NCI-H187 treated with DMSO at 0.1 percent for 48 hours (cell line): ENCODE data around the gene NFYA.
"Not testable (repeated sequence)": the region's sequence is repeated elsewhere in the genome, so short reads cannot be mapped to it uniquely, and the experiment has no call there.

Experiments
- DNase-seq: peaks from one replicate; lab custom pipeline; 2025; lab: John Stamatoyannopoulos, UW

The NFYA gene

DNA sequence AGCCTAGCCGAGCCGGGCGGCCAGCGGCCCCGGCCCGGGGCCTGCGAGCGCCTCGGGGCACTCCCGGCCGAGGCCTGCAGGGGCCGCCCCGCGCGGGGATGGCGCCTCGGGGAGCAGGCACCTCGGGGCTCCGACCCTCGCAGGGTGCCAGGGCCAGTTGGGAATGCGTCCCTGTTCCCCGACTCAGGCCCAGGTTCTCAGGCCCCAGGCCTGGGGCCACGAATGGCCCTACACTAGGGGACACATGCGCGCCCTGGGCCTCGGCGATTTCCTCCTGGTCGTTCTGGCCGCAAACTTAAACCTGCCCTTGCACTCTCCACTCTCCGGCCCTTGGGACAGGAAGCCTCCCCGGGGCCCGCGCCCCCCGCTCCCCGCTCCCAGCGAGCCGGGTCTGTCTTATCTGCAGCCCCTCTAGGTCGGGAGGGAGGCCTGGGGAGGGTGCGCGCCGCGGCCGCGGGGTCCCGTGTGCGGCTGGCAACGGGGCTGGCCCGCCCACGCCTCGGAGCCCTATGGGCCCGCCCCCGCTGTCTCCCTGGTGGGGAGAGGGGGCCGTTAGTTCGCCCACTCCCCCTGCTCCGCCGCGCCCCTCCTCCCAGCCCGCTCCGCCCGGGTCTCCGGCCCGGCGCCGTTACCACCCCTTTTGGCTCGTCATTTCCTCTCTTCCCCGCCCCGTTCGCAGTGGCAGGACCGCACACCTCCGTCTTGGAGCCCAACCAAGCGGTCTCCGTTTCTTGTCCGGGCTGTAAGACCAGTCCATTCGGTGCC lies 611 bp downstream of the NFYA start:
- no peak for DNase-seq

DNA sequence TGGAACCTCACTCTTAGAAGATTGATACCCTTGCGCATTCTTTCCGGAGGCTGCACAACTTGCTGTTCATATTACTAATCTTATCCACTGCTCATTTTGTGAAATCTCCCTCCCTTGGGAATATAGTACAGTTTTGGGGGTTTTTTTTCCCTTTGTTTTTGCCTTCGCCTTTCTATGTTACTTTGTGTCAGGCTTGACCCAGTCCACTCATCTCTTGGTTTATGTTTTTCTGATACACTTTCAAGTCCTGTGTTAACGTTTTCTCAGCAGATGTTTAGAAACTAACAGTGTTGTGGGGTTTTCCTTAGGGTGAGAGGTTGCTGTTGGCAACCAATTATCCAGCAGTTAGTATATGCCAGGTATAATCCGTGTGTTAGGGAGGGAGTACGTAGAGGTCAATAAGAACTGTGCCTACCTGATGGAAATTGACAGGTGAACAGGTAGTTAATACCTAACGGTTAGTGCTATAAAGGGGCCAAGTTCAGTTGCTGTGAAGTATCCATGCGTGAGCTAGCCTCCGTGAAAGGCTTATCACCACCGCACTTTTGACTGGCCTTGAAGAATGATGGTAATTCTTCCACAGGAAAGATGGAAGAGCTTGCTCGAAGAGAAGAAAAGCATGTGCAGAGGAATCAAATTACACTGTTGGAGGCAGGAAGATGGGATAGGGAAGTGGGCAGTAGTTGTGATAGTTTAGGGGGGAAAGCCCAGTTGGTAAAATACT lies 1.4 kb downstream of the NFYA start:
- no peak for DNase-seq

DNA sequence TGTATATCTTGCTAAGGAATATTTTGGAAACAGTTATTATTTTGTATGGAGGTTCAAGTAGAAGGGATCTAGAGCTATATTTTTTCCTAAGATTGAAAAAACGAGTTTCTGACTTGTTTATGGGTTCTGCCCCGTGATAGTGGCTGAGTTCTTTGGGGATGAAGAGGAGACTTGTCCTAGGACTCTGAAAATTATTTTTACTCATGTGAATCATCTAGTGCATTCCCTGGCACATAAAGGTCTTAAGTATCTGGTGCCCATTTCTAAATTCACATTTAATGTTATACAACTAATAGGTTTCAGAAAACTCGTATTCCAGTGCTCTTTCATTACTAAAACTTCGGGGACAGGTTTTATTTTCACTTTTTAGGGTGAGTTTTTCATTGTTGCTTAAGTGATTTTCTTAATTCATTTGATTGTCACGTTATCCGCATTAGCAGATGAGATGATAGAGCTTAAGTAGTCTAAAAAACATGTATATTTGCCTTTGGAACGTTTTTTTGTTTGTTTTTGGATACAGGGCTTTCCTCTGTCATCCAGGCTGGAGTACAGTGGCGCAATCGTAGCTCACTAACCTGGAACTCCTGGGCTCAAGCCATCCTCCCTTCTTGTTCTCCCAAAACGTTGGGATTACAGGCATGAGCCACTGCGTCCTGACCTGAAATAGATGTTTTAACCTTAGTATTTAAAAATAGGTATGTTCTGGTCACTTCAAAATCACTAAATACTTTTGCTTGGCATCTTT lies 2.1 kb downstream of the NFYA start:
- no peak for DNase-seq

DNA sequence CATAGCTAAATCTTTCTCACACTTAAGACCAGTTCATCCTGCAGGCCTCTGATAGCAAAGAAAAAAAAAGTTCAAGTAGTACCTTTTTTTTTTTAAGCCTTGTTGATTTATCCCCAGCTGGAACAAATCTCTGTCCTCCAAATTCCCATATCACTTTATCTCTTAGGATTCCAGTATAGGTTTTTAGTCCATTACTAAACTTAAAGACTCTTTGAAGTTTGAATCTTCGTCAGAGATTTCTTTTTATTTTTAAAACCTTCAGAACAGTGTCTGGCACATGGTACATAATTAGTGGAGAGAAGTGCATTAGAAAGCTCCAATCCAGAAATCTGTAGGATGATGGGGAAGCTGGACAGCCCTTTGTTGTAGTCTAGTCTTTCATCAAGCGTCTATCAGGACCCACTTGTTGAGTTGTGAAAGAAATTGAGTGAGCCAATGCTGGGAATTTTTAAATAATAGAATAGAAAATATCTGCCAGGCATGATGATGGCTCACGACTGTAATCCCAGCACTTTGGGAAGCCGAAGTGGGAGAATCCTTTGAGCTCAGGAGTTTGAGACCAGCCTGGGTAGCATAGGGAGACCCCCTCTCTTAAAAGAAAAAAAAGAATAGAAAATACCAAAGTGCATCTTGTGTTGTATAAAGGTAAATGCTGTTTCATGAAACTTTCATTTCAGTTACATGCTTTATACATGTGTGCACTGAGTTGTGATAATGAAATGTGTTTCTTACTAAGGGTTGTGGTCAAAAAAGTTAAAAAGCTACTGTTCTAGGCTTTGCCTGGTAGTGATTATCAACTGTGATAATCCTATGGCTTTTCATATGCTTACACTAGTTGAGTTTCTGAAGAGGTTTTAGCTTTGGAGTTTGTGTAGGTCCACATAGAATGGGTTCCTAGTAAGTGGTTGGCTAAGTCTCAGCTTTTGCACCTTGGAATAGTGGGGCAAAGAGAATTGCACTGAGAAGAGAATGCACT lies 3.2 kb downstream of the NFYA start:
- DNase-seq, result no peak

DNA sequence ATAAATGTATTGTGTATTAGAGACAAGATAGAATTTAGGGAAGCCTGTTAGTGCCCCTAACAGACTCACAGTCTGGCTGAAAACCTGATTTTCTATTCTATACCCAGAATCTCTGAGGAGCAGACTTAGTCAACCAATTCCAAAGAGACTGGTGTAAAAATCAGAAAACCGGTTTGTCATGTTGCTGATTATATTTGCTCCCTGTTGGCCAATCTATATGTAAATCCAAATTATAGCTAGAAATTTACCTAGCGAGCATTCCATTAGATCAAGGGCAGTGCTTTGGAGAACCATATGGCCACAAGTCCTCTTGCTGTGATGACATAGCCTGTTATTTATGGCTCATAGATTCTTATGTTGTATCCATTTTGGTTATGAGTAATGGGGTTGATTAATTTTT lies 4.8 kb downstream of the NFYA start:
- DNase-seq, result no peak

DNA sequence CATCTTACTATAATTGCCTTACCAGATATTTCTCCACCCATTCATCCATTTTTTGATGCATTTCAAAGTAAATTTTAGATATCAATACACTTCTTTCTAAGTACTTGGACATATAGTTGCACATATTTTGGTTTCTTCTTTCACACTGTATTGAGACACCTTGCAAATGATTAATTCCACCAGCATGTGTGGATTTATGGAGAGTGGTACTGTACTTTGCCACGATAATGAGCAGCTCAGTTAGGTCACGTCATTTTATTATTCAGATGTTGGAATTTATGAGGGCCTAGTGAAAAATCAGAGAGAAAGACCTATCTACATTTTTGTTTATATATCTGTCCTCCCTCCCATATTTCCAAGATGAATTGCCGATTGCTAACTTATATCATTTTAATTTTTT lies 5.3 kb downstream of the NFYA start:
- DNase-seq, result no peak

DNA sequence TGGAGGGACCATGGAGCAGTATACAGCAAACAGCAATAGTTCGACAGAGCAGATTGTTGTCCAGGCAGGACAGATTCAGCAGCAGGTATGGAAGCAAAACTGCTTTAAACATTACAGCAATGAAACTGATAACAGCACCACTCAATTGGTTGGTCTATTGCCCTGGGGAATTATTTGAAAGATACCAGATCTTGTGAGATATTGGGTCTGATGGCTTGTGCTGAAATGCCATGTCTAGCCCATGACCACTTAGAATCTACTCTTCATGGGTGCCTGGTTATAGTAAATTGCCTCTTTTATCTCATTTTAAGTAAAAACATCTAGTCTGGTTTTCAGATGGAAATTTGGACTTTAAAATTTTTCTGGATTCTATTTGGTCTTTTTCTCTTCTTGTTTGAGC lies 6.3 kb downstream of the NFYA start:
- DNase-seq, result no peak

DNA sequence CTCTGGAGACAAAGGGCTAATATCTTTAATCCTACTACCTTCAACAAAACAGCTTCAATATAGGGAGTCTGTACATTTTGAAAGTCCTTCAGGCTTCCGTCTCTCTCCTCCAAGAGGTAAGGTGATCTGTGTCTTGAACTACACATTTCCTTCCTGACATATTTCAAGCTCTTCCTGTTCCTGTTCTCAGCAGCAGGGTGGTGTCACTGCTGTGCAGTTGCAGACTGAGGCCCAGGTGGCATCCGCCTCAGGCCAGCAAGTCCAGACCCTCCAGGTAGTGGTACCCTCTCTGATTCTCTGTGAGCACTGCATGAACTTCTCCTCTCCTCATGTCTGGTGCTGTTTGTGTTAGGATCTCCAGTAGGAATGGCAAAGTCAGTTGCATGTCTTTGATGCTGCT lies 7.8 kb downstream of the NFYA start:
- DNase-seq, result no peak

DNA sequence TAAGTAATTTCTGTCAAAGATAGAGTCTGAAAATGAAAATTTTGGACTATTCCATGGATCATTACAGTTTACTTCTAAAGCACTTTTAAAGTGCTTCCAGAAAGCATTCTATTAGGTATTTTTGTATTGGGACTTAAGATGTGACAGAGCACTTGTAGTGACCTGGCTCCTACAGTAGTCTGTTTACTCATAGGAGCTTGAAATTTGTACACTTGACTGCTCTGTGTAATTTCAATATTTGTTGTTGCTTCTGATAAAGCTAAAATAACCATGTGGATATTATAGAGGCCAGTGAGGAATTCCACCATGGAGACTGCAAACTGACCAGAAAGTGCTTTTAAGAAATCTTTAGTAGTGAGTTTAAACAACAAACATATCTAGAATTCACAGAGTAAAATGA lies 10.3 kb downstream of the NFYA start:
- DNase-seq, result no peak

DNA sequence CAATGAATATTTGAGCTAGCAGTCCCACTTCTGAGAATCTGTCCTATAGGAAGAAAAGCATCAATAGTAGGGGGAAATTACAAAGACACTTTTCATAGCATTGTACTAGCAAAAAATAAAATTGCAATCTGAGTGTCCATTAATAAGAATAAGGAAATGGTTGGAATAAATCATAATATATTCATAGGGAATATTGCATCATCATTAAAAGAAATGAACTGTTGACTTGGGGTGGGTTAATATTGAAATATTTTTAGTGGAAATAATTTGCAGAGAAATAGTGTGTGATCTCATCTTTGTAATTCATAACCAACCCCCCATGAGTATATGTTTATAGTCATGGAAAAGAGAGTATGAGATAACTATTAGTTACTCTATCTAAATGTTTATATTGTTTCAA lies 12.4 kb downstream of the NFYA start:
- no peak for DNase-seq

DNA sequence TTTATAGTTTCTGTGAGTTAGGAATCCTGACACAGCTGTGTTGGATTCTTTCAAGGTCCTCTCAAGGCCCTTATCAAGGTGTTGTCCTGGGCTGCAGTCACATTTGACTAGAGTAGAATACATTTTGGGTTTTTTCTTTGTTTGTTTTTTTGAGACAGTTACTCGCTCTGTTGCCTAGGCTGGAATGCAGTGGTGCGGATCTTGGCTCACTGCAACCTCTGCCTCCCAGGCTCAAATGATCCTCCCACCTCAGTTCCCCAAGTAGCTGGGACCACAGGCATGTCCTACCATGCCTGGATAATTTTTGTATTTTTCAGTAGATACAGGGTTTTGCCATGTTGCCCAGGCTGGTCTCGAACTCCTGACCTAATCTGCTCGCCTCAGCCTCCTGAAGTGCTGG lies 15.7 kb downstream of the NFYA start:
- no peak for DNase-seq

DNA sequence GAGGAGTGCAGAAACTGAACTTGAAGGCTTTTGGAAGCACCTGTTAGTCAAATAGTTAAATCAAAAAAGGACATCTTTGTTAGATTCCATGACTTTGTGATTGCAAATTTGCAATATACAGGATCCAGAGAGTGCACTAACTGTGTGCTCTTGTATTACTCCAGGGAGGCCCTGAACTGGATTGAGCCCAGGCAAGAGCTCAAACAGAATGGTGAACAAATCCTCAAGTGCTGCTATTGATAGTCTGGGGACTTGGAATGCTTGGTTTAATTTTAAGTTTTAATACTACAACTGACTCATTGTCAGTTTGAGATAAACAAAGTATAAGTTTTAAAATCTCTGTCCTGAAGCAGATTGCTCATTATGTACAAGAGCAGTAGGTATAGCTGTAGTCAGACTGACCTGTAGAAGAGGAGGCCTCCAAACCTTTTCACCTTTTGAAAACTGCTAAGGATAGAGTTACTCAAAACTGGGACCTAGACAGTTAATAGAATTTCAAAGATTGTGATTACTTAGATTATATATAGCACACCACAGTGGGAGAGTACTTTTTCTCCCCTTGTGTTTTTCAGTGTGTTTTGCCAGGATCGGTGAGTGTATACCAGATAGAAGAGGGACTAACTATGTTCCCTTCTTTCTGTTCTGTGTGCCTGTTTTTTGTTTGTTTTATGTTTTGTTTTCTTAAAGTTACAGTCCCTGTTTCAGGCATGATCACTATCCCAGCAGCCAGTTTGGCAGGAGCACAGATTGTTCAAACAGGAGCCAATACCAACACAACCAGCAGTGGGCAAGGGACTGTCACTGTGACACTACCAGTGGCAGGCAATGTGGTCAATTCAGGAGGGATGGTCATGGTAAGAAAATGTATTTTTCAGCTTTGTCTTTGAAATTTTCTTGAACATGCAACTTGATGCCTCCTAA lies 18.3 kb downstream of the NFYA start:
- DNase-seq, result no peak

DNA sequence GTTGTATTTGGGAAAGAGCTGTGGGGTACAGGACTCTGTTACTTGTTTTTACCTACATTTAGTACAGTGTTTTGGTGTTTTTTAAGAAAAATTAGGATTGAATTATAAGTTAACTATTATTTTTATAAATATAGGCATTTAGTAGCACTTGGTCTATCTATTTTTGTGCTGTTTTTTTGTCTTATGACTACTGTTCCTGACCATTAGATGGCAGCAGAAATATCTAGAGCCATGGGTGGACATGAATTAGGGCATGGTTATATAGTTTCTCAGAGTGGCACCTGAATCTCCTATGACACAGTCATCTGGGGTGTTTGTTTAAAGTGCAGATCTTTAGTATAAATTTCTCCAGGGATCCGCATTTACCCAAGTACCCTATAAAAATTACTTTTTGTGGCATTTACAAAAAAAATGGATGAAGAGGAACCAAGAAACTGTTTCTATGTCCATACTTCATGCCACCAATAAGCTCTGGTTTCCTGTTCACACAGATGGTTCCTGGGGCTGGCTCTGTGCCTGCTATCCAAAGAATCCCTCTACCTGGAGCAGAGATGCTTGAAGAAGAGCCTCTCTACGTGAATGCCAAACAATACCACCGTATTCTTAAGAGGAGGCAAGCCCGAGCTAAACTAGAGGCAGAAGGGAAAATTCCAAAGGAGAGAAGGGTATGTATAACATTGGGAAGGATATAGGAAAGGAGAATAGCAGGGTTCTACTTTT lies 19.8 kb downstream of the NFYA start:
- no peak for DNase-seq

DNA sequence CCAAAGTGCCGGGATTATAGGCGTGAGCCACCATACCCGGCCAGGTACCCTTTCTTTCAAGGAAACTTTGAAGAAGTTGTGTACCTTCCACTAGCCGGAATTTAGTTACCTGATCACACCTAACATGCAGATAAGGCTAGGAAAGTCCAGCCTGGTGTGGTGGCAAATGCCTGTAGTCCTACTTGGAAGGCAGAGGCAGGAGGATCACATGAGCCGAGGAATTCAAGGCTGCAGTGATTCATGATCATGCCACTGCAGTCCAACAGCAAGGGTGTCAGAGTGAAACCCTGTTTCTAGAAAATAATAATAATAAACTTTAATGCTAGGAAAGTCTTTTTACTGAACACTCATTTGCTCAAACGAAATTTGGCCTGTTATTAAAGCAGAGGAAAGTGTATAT lies 21.0 kb downstream of the NFYA start:
- DNase-seq, result no peak

DNA sequence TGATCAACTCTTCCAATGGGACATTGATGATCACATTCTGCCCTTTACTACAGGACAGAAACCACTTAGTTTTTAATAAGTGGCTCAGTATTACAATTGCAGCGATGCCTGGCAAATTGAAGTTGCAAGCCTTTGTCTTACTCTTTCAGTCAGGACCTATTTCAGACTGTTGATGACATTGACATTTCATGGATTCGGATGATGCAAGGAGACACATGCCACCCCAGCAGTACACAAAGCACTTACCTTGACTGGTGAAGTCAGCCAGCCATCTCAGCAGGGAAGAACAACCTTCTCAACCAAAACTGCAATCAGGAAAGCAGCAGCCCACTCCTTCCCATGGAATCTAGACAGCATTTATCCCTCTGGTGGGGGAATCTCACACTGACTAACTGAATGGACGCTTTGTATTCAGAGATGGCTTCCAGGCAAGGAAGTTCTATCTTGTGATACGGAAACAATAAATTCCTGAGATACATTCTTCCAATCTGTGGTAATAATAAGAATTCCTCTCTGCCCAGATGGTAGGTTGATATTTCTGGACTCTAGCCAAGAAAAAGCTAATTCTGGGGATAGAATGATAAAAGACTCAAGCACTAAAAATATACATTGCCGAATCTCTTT lies 24.8 kb downstream of the NFYA start:
- DNase-seq, result no peak

DNA sequence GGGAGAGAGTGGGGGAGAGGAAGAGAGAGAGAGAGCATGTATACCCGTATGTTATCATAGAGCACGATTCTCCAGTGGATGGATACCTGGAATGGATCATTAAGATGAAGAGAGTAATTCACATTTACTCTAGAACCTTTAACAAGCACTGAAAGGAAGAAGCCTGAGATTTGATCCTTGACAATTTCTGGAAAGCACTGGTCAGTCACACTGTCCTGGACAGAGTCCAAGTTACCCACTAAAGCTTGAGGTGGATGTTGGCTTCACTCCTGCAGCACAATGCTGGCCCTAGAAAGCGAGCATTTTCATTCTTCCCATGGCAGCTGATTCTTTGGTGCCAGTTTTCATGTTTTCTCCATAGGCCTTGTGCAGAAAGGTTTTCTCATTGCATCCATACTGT lies 25.6 kb downstream of the NFYA start:
- DNase-seq, result no peak

DNA sequence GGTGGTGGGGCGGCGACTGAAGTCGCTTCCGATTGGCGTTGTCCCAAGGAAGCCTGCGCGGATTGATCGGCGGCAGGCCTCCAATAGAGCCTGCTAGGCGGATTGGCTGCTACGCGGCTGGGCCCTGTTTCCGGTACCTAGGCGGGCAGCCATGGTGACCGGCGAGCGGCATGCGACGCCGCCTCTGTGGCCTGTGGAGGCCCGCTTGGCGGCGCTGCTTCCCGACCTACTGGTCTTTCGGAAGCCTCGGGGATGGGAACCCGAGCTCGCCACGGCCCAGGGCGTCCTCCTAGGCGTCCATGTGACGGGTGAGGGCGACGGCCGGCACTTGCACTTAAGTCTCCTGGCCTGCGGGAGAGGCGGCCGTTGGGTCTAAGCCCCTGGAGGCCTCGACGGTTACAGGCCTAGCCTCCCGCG lies 28.1 kb downstream of the NFYA start:
- no peak for DNase-seq

DNA sequence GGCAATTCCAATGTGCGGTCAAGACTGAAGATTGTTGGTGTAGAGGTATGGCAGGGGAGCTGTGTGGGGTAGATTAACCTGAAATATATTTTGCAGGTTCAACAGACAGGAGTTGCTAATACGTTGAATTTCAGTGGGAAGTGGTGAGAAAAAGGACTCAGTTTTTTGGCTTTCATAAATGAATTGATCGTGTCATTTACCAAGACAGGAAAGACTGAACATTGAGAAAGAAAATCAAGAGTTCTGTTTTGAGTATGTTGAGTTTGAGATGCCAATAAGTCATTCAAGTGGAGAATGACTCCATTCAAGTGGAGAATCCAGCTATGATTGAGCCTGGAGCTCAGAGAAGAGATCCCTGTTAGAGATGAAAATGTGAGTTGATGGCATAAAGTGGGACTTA lies 31.1 kb downstream of the NFYA start:
- DNase-seq, result no peak

DNA sequence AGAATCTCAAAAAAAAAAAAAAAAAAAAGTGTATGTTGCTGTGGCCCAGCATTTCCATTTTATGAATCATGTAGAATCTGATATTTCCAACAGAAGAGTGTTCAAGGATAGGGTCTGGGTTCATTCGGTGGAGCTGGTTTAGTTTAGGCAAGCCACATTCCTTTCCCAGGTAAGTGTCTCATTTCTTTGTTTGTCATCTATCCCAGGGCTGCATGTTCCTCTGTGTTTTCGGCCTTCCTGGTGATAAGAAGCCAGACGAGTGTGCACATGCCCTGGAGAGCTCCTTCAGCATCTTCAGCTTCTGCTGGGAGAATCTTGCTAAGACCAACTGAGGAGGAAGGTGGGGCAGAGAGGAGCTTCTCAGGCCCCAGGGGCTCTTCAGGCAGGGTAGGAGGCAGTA lies 38.2 kb downstream of the NFYA start:
- no peak for DNase-seq

DNA sequence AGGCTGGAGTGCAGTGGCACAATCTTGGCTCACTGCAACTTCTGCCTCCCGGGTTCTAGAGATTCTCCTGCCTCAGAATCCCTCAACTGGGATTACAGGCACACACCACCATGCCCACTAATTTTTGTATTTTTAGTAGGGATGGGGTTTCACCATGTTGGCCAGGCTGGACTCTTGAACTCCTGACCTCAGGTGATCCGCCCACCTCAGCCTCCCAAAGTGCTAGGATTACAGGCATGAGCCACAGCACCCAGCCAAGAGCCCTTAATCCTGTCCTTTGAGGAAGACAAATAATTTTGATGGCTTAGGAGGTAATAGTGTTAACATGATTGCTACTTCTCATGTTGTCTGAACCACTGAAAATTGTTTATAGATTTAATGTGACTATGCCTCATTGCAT lies 42.3 kb downstream of the NFYA start:
- DNase-seq, result not testable (repeated sequence)
